Mesothelial cell of epicardium (in vitro differentiated cells): Measurements from ENCODE around the gene DLL4. TPM values are rescaled to one million over a fixed set of nuclear protein-coding genes. Genes with fewer than 3 reads are reported as not detected.

Experiments
- DNase-seq, 2 experiments: peaks; one replicate each; pipeline ENCODE4 v3.0.0; 2021; ENCODE audit warnings: low spot score in 2 of 2; ENCODE audit not compliant: unreplicated experiment in 2 of 2
- H3K27ac Mint-ChIP-seq: 2 replicates; pipeline ENCODE4 v1.8.0; 2021; ENCODE audit warnings: mixed read lengths
- H3K27me3 Mint-ChIP-seq: 2 replicates; pipeline ENCODE4 v1.8.0; 2021; ENCODE audit warnings: low read depth, mixed read lengths
- H3K36me3 Mint-ChIP-seq: 2 replicates; pipeline ENCODE4 v1.8.0; 2021; ENCODE audit warnings: mixed read lengths
- H3K4me1 Mint-ChIP-seq: 2 replicates; pipeline ENCODE4 v1.8.0; 2021; ENCODE audit warnings: mixed read lengths
- H3K4me3 Mint-ChIP-seq: 2 replicates; pipeline ENCODE4 v1.8.0; 2021; ENCODE audit warnings: mild to moderate bottlenecking, moderate library complexity, mixed read lengths
- H3K9me3 Mint-ChIP-seq: 2 replicates; pipeline ENCODE4 v1.8.0; 2021; ENCODE audit warnings: mixed read lengths
- total RNA-seq: library from RNA; stranded (reverse); gene quantifications from 3 replicates; pipeline ENCODE4 v1.2.1, GENCODE V29; 2021
- TF ChIP-seq, protein P1 (sequence below): fragments of 200-600 bp; sonication (generic); IDR thresholded peaks from one replicate; pipeline ENCODE4 v1.5.0; 2021; ENCODE audit warnings: antibody characterized with exemption; ENCODE audit not compliant: unreplicated experiment

The DLL4 gene
- total RNA-seq, 1 donor from 2014 or later = 0.31 TPM

DNA sequence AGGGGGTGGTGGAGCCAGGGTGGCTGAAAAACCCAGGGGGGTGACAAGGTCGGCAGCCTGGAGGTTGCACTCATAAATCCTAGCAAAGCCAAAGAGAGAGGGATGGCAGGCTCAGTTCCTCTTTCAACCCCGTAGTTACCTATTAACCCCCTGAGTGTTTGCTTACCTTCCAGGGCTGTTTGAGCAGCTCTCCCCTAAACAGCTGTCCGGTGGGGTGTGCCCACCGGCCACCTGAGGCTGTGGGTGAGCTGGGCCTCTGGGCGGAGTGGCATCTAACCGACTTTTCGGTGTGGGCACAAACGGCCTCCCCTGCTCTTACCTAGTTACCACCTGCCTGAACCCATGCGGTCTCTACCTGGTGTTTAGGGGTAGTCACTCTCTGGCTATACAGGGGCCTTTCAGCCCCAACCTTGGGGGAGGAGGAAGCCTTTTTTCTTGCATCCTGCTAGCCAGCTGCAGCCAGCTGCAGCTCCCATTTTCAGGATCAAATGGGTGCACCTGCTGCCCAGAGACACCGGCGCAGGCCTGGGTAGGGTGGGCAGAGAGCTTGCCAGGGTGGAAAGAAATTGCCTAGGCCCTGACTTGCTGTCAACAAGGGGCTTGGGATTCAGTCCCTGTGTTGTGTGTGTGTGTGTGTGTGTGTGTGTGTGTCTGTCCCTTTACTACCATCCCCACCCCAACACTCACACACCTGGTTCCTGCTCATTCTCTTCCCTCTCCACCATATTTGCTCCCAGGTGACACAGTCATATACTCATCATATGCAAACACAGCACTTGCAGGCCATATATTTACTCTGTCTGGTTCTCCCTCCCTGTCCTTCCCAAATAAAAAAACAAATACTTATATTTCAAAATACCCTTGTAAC, 3.7 kb downstream of the DLL4 start:
- no peaks in the 10 kb centered on the region for H3K36me3 Mint-ChIP-seq
- DNase-seq = no peak
- peaks cover 26% of the 10 kb centered on the region for H3K4me1 Mint-ChIP-seq
- H3K4me3 Mint-ChIP-seq = no peak overlapping the region
- H3K27me3 Mint-ChIP-seq = peaks cover 56% of the 10 kb centered on the region
- TF ChIP-seq, protein P1, sequence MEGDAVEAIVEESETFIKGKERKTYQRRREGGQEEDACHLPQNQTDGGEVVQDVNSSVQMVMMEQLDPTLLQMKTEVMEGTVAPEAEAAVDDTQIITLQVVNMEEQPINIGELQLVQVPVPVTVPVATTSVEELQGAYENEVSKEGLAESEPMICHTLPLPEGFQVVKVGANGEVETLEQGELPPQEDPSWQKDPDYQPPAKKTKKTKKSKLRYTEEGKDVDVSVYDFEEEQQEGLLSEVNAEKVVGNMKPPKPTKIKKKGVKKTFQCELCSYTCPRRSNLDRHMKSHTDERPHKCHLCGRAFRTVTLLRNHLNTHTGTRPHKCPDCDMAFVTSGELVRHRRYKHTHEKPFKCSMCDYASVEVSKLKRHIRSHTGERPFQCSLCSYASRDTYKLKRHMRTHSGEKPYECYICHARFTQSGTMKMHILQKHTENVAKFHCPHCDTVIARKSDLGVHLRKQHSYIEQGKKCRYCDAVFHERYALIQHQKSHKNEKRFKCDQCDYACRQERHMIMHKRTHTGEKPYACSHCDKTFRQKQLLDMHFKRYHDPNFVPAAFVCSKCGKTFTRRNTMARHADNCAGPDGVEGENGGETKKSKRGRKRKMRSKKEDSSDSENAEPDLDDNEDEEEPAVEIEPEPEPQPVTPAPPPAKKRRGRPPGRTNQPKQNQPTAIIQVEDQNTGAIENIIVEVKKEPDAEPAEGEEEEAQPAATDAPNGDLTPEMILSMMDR = no peak
- H3K9me3 Mint-ChIP-seq = no peaks in the 10 kb centered on the region
- no peak overlapping the region for H3K27ac Mint-ChIP-seq

DNA sequence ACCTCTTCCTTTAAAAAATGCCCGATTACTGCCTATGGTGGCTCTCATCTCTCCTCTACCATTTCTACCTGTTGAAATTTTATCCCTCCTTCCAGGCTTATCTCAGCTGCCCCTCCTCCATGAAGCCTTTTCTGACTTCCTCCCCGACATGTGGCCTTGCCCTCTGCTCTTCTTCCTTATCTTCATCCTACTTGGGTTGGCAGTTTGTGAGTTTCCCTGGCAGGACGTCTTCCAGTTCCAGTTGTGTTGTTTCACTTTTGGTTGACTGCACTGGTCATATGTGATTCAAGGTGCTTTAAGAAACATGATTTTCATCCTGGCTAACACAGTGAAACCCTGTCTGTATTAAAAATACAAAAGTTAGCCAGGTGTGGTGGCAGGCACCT, 4.4 kb downstream of the DLL4 start:
- Mint-ChIP-seq H3K36me3 (no peaks in the 10 kb centered on the region), H3K4me1 (peaks cover 23% of the 10 kb centered on the region), H3K27ac (no peak overlapping the region), H3K9me3 (no peaks in the 10 kb centered on the region), H3K4me3 (no peak overlapping the region), H3K27me3 (peaks cover 51% of the 10 kb centered on the region)
- TF ChIP-seq, protein P1 = no peak
- DNase-seq = no peak

DNA sequence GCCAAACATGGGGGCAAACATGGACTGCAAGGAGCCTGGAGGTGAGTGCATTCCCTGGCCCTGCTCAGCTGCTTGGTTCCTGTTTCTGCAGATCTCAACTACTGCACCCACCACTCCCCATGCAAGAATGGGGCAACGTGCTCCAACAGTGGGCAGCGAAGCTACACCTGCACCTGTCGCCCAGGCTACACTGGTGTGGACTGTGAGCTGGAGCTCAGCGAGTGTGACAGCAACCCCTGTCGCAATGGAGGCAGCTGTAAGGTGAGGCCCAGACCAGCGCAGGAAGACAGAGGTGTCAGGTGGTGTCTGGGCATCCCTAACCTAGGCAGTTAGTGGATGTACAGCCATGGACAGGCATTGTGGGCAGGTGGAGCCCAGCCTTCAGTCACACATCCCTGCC, 5.3 kb downstream of the DLL4 start:
- peaks cover 15% of the 10 kb centered on the region for H3K4me1 Mint-ChIP-seq
- peaks cover 41% of the 10 kb centered on the region for H3K27me3 Mint-ChIP-seq
- H3K9me3 Mint-ChIP-seq = no peaks in the 10 kb centered on the region
- no peak overlapping the region for H3K27ac Mint-ChIP-seq
- H3K4me3 Mint-ChIP-seq = no peak overlapping the region
- H3K36me3 Mint-ChIP-seq = no peaks in the 10 kb centered on the region
- DNase-seq = no peak
- TF ChIP-seq, protein P1 = no peak

DNA sequence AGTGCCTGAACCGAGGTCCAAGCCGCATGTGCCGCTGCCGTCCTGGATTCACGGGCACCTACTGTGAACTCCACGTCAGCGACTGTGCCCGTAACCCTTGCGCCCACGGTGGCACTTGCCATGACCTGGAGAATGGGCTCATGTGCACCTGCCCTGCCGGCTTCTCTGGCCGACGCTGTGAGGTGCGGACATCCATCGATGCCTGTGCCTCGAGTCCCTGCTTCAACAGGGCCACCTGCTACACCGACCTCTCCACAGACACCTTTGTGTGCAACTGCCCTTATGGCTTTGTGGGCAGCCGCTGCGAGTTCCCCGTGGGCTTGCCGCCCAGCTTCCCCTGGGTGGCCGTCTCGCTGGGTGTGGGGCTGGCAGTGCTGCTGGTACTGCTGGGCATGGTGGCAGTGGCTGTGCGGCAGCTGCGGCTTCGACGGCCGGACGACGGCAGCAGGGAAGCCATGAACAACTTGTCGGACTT, 7.1 kb downstream of the DLL4 start:
- Mint-ChIP-seq H3K27me3 (peaks cover 25% of the 10 kb centered on the region), H3K4me3 (no peak overlapping the region), H3K36me3 (no peaks in the 10 kb centered on the region), H3K4me1 (peaks cover 11% of the 10 kb centered on the region), H3K27ac (no peak overlapping the region), H3K9me3 (no peaks in the 10 kb centered on the region)
- TF ChIP-seq, protein P1 = no peak
- no peak for DNase-seq

DNA sequence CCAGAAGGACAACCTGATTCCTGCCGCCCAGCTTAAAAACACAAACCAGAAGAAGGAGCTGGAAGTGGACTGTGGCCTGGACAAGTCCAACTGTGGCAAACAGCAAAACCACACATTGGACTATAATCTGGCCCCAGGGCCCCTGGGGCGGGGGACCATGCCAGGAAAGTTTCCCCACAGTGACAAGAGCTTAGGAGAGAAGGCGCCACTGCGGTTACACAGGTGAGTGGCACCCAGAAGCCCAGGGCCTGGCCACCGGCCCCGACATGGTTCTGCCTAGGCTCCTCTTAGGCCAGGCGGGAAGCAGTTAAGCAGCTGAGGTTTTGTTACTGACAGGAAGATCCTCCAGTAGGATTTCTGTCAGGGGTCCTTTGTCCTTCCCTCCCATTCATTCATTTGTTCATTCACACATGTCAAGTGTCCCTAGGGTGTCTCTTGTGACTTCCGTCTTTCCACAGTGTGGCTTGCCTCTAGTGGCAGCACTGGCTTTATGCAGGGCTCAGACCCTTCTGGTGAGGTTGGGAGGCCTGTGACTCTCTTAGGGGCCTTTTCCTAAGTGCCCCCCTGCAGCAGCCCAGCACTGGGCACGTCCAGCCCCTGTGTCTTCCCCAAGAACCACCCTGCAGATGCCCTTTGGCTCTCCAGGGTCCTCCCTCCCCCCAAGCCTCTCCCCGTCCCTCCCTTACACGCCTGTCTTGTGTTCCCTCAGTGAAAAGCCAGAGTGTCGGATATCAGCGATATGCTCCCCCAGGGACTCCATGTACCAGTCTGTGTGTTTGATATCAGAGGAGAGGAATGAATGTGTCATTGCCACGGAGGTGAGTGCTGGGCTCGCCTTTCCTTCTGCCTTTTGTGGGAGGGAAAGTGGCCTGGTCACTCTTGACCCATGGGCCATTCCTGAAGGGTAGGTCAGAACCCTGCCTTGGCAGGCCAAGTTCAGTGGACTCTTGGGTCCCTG, 7.8 kb downstream of the DLL4 start:
- Mint-ChIP-seq H3K4me1 (peaks cover 13% of the 10 kb centered on the region), H3K27ac (no peak overlapping the region), H3K36me3 (no peaks in the 10 kb centered on the region), H3K27me3 (peaks cover 18% of the 10 kb centered on the region), H3K4me3 (no peak overlapping the region), H3K9me3 (no peaks in the 10 kb centered on the region)
- TF ChIP-seq, protein P1 = no peak
- DNase-seq = no peak
